H9 (cell line): ENCODE measurements around the gene PEX5L. TPM values are rescaled to one million over a fixed set of nuclear protein-coding genes. Genes with fewer than 3 reads are reported as not detected.

Experiments
- DNase-seq: peaks from one replicate; pipeline ENCODE4 v3.0.0-alpha.2; 2017
- H2AFZ ChIP-seq: one replicate; pipeline ENCODE4 v1.6.1; 2013; ENCODE audit warnings: mild to moderate bottlenecking, low read length, control low read depth, moderate library complexity
- H2AK5ac ChIP-seq: 2 replicates; pipeline ENCODE4 v1.6.1; 2013; ENCODE audit warnings: low read length, control low read depth, mixed read lengths; ENCODE audit not compliant: insufficient read length
- H2BK120ac ChIP-seq: one replicate; pipeline ENCODE4 v1.6.1; 2013; ENCODE audit warnings: low read depth, mild to moderate bottlenecking, low read length, control low read depth, inconsistent platforms; ENCODE audit not compliant: poor library complexity, severe bottlenecking
- H2BK12ac ChIP-seq: 2 replicates; pipeline ENCODE4 v1.6.1; 2013; ENCODE audit warnings: low read length, control low read depth, mixed read lengths, low read depth; ENCODE audit not compliant: insufficient read length
- H2BK15ac ChIP-seq: 2 replicates; pipeline ENCODE4 v1.6.1; 2013; ENCODE audit warnings: low read depth, low read length, control low read depth
- H2BK20ac ChIP-seq: one replicate; pipeline ENCODE4 v1.6.1; 2013; ENCODE audit warnings: low read depth, mild to moderate bottlenecking, low read length, control low read depth, inconsistent platforms; ENCODE audit not compliant: poor library complexity, severe bottlenecking
- H2BK5ac ChIP-seq: 2 replicates; pipeline ENCODE4 v1.6.1; 2013; ENCODE audit warnings: low read length, control low read depth, mixed read lengths; ENCODE audit not compliant: insufficient read length
- H3K14ac ChIP-seq: 2 replicates; pipeline ENCODE4 v1.6.1; 2013; ENCODE audit warnings: low read length, control low read depth; ENCODE audit not compliant: insufficient read depth
- H3K18ac ChIP-seq: 2 replicates; pipeline ENCODE4 v1.6.1; 2013; ENCODE audit warnings: low read depth, mild to moderate bottlenecking, mixed read lengths, low read length, control low read depth; ENCODE audit not compliant: insufficient read length
- H3K23ac ChIP-seq: 2 replicates; pipeline ENCODE4 v1.6.1; 2013; ENCODE audit warnings: low read length, control low read depth, mixed read lengths, low read depth; ENCODE audit not compliant: insufficient read length
- H3K23me2 ChIP-seq: 2 replicates; pipeline ENCODE4 v1.6.1; 2013; ENCODE audit warnings: low read depth, mild to moderate bottlenecking, mixed read lengths, low read length, control low read depth; ENCODE audit not compliant: insufficient read length, poor library complexity, severe bottlenecking
- H3K27ac ChIP-seq: 2 replicates; pipeline ENCODE4 v1.5.1; 2013; ENCODE audit warnings: low read length, control low read depth, mixed read lengths, low read depth; ENCODE audit not compliant: insufficient read length
- H3K27me3 ChIP-seq: 2 replicates; pipeline ENCODE4 v1.6.1; 2013; ENCODE audit warnings: low read length, control low read depth, inconsistent platforms; ENCODE audit not compliant: insufficient read depth
- H3K4ac ChIP-seq: 2 replicates; pipeline ENCODE4 v1.6.1; 2013; ENCODE audit warnings: low read depth, mild to moderate bottlenecking, control low read depth, inconsistent platforms, low read length, moderate library complexity
- H3K4me1 ChIP-seq: 2 replicates; pipeline ENCODE4 v1.6.1; 2013; ENCODE audit warnings: low read length, control low read depth, inconsistent platforms; ENCODE audit not compliant: insufficient read depth
- H3K4me2 ChIP-seq: 2 replicates; pipeline ENCODE4 v1.6.1; 2013; ENCODE audit warnings: low read length, control low read depth, mixed read lengths; ENCODE audit not compliant: insufficient read length, insufficient read depth
- H3K56ac ChIP-seq: 2 replicates; pipeline ENCODE4 v1.6.1; 2013; ENCODE audit warnings: low read depth, mild to moderate bottlenecking, mixed read lengths, low read length, control low read depth; ENCODE audit not compliant: insufficient read length
- H3K79me1 ChIP-seq: 2 replicates; pipeline ENCODE4 v1.6.1; 2013; ENCODE audit warnings: low read depth, mild to moderate bottlenecking, moderate library complexity, low read length, control low read depth, inconsistent platforms; ENCODE audit not compliant: insufficient read depth, poor library complexity, severe bottlenecking
- H3K79me2 ChIP-seq: 2 replicates; pipeline ENCODE4 v1.6.1; 2013; ENCODE audit warnings: low read length, control low read depth, inconsistent platforms; ENCODE audit not compliant: insufficient read depth
- H3K9ac ChIP-seq: 2 replicates; pipeline ENCODE4 v1.6.1; 2013; ENCODE audit warnings: low read length, control low read depth, mixed read lengths; ENCODE audit not compliant: insufficient read length; ENCODE audit errors: extremely low read depth
- H3K9me3 ChIP-seq: one replicate; pipeline ENCODE4 v1.6.1; 2013; ENCODE audit warnings: low read depth, low read length, inconsistent platforms; ENCODE audit not compliant: control insufficient read depth
- H3T11ph ChIP-seq: one replicate; pipeline ENCODE4 v1.6.1; 2013; ENCODE audit warnings: mild to moderate bottlenecking, low read length, control low read depth, inconsistent platforms
- H4K20me1 ChIP-seq: one replicate; pipeline ENCODE4 v1.6.1; 2013; ENCODE audit not compliant: control insufficient read depth, insufficient read length, insufficient read depth
- H4K5ac ChIP-seq: 2 replicates; pipeline ENCODE4 v1.6.1; 2013; ENCODE audit warnings: low read depth, mild to moderate bottlenecking, mixed read lengths, low read length, control low read depth; ENCODE audit not compliant: insufficient read length
- H4K8ac ChIP-seq: replicated peaks from 2 replicates; pipeline ENCODE4 v1.6.1; 2013; ENCODE audit warnings: low read length, control low read depth, mixed read lengths, low read depth; ENCODE audit not compliant: insufficient read length
- H4K91ac ChIP-seq: 2 replicates; pipeline ENCODE4 v1.6.1; 2013; ENCODE audit warnings: low read depth, mild to moderate bottlenecking, moderate library complexity, mixed read lengths, low read length, control low read depth; ENCODE audit not compliant: insufficient read length
- H3K27ac Mint-ChIP-seq, 3 experiments: 2 replicates in 2 of 3; 3 replicates in 1 of 3; pipeline ENCODE4 v1.8.0; 2020 to 2021; ENCODE audit warnings: mixed read lengths in 3 of 3, mild to moderate bottlenecking in 1 of 3, moderate library complexity in 1 of 3
- H3K27me3 Mint-ChIP-seq: 2 replicates; pipeline ENCODE4 v1.8.0; 2021; ENCODE audit warnings: low read depth, mild to moderate bottlenecking, moderate library complexity, mixed read lengths
- H3K36me3 Mint-ChIP-seq, 3 experiments: 2 replicates in 2 of 3; 3 replicates in 1 of 3; pipeline ENCODE4 v1.8.0; 2020 to 2021; ENCODE audit warnings: low read depth in 3 of 3, mixed read lengths in 3 of 3; ENCODE audit not compliant: insufficient read depth in 1 of 3
- H3K4me1 Mint-ChIP-seq, 2 experiments: 2 replicates each; pipeline ENCODE4 v1.8.0; 2020; ENCODE audit warnings: mixed read lengths in 2 of 2
- H3K4me3 Mint-ChIP-seq, 2 experiments: 2 replicates in 1 of 2; 3 replicates in 1 of 2; pipeline ENCODE4 v1.8.0; 2020 to 2021; ENCODE audit warnings: mild to moderate bottlenecking in 2 of 2, mixed read lengths in 2 of 2, moderate library complexity in 1 of 2
- H3K9me3 Mint-ChIP-seq, 2 experiments: 2 replicates in 1 of 2; 3 replicates in 1 of 2; pipeline ENCODE4 v1.8.0; 2020; ENCODE audit warnings: mild to moderate bottlenecking in 2 of 2, mixed read lengths in 2 of 2, moderate library complexity in 1 of 2
- WGBS: extraction: QIAGEN DNeasy Blood & Tissue Kit; methylation state at CpG from one replicate; pipeline ENCODE4 v1.1.7; 2013; ENCODE audit warnings: missing lambda C conversion rate, low lambda C conversion rate, mixed read lengths; ENCODE audit not compliant: insufficient read length; ENCODE audit errors: extremely low coverage; 5-methylcytosine and 5-hydroxymethylcytosine counted together
- total RNA-seq: library from RNA; stranded (reverse); gene quantifications from 2 replicates; pipeline ENCODE4 v1.2.1, GENCODE V29; 2021
- TF ChIP-seq, protein P1 (sequence below): fragments of 200-600 bp; sonication (generic); conservative IDR thresholded peaks from 3 replicates; pipeline ENCODE4 v1.8.0; 2021; ENCODE audit warnings: antibody characterized with exemption, mild to moderate bottlenecking

The PEX5L gene
- total RNA-seq, 1 experiment from 2014 or later = 0.85 TPM

- Histone ChIP-seq H3K14ac (no peak overlapping the region), H4K8ac (no peak overlapping the region), H3K79me2 (no peaks in the 10 kb centered on the region), H3K27me3 (no peaks in the 10 kb centered on the region), H2BK120ac (no peak overlapping the region), H2AK5ac (no peak overlapping the region), H4K91ac (no peak overlapping the region), H2AFZ (no peak overlapping the region), H3T11ph (no peak overlapping the region), H3K79me1 (no peaks in the 10 kb centered on the region), H2BK12ac (no peak overlapping the region), H2BK20ac (no peak overlapping the region), H3K23me2 (no peaks in the 10 kb centered on the region), H4K20me1 (no peaks in the 10 kb centered on the region), H4K5ac (no peak overlapping the region), H3K18ac (no peak overlapping the region), H3K27ac (no peak overlapping the region), H3K9ac (no peak overlapping the region), H2BK5ac (no peak overlapping the region), H3K56ac (no peak overlapping the region), H3K23ac (no peak overlapping the region), H3K4ac (no peak overlapping the region), H3K9me3 (no peaks in the 10 kb centered on the region), H2BK15ac (no peak overlapping the region), H3K4me1 (no peaks in the 10 kb centered on the region), H3K4me2 (no peak overlapping the region)
- peak; percentile 77 for DNase-seq
- Mint-ChIP-seq H3K4me3 (no peak overlapping the region), H3K36me3 (no peaks in the 10 kb centered on the region), H3K4me1 (no peaks in the 10 kb centered on the region), H3K9me3 (no peaks in the 10 kb centered on the region), H3K27ac (no peak overlapping the region), H3K27me3 (no peaks in the 10 kb centered on the region)
- WGBS = no CpG with 5 or more reads among the region's 2 CpGs
- TF ChIP-seq, protein P1, sequence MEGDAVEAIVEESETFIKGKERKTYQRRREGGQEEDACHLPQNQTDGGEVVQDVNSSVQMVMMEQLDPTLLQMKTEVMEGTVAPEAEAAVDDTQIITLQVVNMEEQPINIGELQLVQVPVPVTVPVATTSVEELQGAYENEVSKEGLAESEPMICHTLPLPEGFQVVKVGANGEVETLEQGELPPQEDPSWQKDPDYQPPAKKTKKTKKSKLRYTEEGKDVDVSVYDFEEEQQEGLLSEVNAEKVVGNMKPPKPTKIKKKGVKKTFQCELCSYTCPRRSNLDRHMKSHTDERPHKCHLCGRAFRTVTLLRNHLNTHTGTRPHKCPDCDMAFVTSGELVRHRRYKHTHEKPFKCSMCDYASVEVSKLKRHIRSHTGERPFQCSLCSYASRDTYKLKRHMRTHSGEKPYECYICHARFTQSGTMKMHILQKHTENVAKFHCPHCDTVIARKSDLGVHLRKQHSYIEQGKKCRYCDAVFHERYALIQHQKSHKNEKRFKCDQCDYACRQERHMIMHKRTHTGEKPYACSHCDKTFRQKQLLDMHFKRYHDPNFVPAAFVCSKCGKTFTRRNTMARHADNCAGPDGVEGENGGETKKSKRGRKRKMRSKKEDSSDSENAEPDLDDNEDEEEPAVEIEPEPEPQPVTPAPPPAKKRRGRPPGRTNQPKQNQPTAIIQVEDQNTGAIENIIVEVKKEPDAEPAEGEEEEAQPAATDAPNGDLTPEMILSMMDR = no peak
Measured at GRCh38 chr3:179898024-179898423, 138.7 kb downstream of the PEX5L start.
